Measurements from ENCODE around the gene PTGFRN. TPM values are rescaled to one million over a fixed set of nuclear protein-coding genes. Genes with fewer than 3 reads are reported as not detected.

PTGFRN gene
- total and polyA plus RNA-seq, 9 of the 15 experiments (the other 6 are each of a cell fraction or from before 2014, with no cell fraction given): 17.3 to 33.1 (median 25.7) TPM

DNA sequence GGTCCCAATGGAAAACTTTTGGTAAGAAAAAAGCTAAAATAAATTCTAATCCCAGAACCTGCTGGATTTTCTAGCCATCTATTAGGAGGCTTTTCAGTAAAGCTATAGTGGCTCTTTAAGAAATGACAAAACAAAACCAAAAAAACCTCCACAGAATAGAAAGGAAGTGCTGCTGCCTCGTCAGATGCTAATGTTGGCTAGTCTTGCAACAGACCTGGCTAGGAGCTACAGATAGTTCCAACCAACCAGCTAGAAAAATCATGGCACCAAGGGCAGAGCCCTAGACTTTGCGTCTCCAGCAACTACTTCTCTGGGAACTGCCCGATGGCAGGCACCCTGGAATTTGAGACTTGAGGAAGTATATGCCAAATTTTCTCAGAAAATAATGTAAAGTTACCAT lies 99.4 kb downstream of the PTGFRN start:
- no peaks in the 10 kb centered on the region for H3K36me3 ChIP-seq (ENCODE audit: control insufficient read depth, insufficient read depth, low read length)
- H3K9me3 ChIP-seq (replicated peaks; ENCODE audit: control insufficient read depth, insufficient read depth, low read depth, low read length): no peaks in the 10 kb centered on the region
- ChIA-PET CTCF (ENCODE audit: low intra/inter-chr PET ratio) (no interaction called here), POLR2A (interaction anchor here (0.6 to 2.0 kb wide), 4 partner anchors 9 to 920 kb away, joined by 3 to 7 read pairs (median 4); partner anchors contain the start of genes GDAP2 and WDR3)
- 34% methylated on average over 3 of the region's 3 CpGs for WGBS (ENCODE audit: insufficient coverage, low coverage, missing lambda C conversion rate)
- DNase-seq (ENCODE audit: extremely low read depth in 1 of 4, low spot score in 3 of 4): no peak
- in situ Hi-C loops (cut with MboI): no loop called here
- no peak overlapping the region for H2AFZ ChIP-seq (ENCODE audit: low read depth, low read length)
- no TSS peak for BruUV-seq (replicated peaks)
- H4K20me1 ChIP-seq (replicated peaks; ENCODE audit: control insufficient read depth, insufficient read depth, low read length): no peaks in the 10 kb centered on the region
- H3K4me2 ChIP-seq (ENCODE audit: insufficient read depth, low read length): no peak overlapping the region
- no peak overlapping the region for H3K9ac ChIP-seq (ENCODE audit: insufficient read depth in 1 of 2, low read depth in 2 of 2, low read length in 2 of 2)
- intact Hi-C loops (cut with micrococcal nuclease): no loop called here
- H3K4me1 ChIP-seq (replicated peaks in 1 of 2; ENCODE audit: control insufficient read depth in 2 of 2, insufficient read depth in 2 of 2, low read length in 2 of 2): no peaks in the 10 kb centered on the region
- H3K27ac ChIP-seq (ENCODE audit: extremely low read depth, low read depth, low read length): no peak overlapping the region
- ATAC-seq: no peak
- no peaks in the 10 kb centered on the region for H3K79me2 ChIP-seq (ENCODE audit: control insufficient read depth, insufficient read depth, low read length)
- no peak overlapping the region for H3K4me3 ChIP-seq
- no peak for FAIRE-seq
- H3K9me1 ChIP-seq (ENCODE audit: control insufficient read depth, insufficient read depth, low read length): no peaks in the 10 kb centered on the region
- TF ChIP-seq ZNF668 (CRISPR knock-in tag; IDR thresholded peaks at IDR 0.05) (no peak), ZNF561 (CRISPR knock-in tag; conservative IDR thresholded peaks at IDR 0.05) (no peak), FOXJ2 (tag; IDR thresholded peaks at IDR 0.05) (no peak), ZNF197 (CRISPR knock-in tag; IDR thresholded peaks at IDR 0.05; ENCODE audit: low read depth) (no peak), MAFF (IDR thresholded peaks at IDR 0.05; ENCODE audit: low read length) (no peak), HLTF (IDR thresholded peaks at IDR 0.05) (no peak)
- TF ChIP-seq, protein P1, sequence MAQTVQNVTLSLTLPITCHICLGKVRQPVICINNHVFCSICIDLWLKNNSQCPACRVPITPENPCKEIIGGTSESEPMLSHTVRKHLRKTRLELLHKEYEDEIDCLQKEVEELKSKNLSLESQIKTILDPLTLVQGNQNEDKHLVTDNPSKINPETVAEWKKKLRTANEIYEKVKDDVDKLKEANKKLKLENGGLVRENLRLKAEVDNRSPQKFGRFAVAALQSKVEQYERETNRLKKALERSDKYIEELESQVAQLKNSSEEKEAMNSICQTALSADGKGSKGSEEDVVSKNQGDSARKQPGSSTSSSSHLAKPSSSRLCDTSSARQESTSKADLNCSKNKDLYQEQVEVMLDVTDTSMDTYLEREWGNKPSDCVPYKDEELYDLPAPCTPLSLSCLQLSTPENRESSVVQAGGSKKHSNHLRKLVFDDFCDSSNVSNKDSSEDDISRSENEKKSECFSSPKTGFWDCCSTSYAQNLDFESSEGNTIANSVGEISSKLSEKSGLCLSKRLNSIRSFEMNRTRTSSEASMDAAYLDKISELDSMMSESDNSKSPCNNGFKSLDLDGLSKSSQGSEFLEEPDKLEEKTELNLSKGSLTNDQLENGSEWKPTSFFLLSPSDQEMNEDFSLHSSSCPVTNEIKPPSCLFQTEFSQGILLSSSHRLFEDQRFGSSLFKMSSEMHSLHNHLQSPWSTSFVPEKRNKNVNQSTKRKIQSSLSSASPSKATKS (CRISPR knock-in tag; IDR thresholded peaks at IDR 0.05): no peak
- no peaks in the 10 kb centered on the region; a peak in 3 of 5 replicates for H3K27me3 ChIP-seq (ENCODE audit: control insufficient read depth in 2 of 2, insufficient read depth in 2 of 2, low read length in 2 of 2)
